Adipocyte (in vitro differentiated cells): ENCODE data around the gene ITGA11.
"Not testable (repeated sequence)": the region's sequence is repeated elsewhere in the genome, so short reads cannot be mapped to it uniquely, and the experiment has no call there.

Experiments used
- DNase-seq: peaks from one replicate; pipeline ENCODE4 v3.0.0-alpha.2; 2015; ENCODE audit warnings: low read depth
- H3K27me3 ChIP-seq: replicated peaks from 2 replicates; pipeline ENCODE4 v1.7.0; 2013; ENCODE audit warnings: mild to moderate bottlenecking, low read length, moderate library complexity; ENCODE audit not compliant: control insufficient read depth, insufficient read depth
- H3K36me3 ChIP-seq: 2 replicates; pipeline ENCODE4 v1.7.0; 2013; ENCODE audit warnings: low read length, mild to moderate bottlenecking, moderate library complexity; ENCODE audit not compliant: control insufficient read depth, insufficient read depth, severe bottlenecking
- H3K4me1 ChIP-seq: 2 replicates; pipeline ENCODE4 v1.7.0; 2013; ENCODE audit warnings: mild to moderate bottlenecking, low read length, moderate library complexity; ENCODE audit not compliant: control insufficient read depth, insufficient read depth
- H3K4me3 ChIP-seq: 2 replicates; pipeline ENCODE4 v1.7.0; 2013; ENCODE audit warnings: mild to moderate bottlenecking, low read length, moderate library complexity
- H3K9ac ChIP-seq: 2 replicates; pipeline ENCODE4 v1.7.0; 2013; ENCODE audit warnings: mild to moderate bottlenecking, low read length, moderate library complexity
- H3K9me3 ChIP-seq: 2 replicates; pipeline ENCODE4 v1.7.0; 2013; ENCODE audit warnings: mild to moderate bottlenecking, low read length, moderate library complexity; ENCODE audit not compliant: control insufficient read depth

The ITGA11 gene

GRCh38 chr15:68422403-68423145 is 9.4 kb downstream of the ITGA11 start:
- not testable (repeated sequence) for H3K9me3 ChIP-seq, H3K4me3 ChIP-seq, H3K36me3 ChIP-seq, H3K9ac ChIP-seq, H3K27me3 ChIP-seq, DNase-seq
- H3K4me1 ChIP-seq: peaks cover 39% of the 10 kb centered on the region

- H3K4me1 ChIP-seq: peaks cover 44% of the 10 kb centered on the region
Observed at GRCh38 chr15:68421798-68422402, 10.1 kb downstream of the ITGA11 start.

GRCh38 chr15:68421115-68421551 is 10.8 kb downstream of the ITGA11 start:
- H3K4me3 ChIP-seq: no peak overlapping the region
- H3K27me3 ChIP-seq: no peaks in the 10 kb centered on the region
- H3K9me3 ChIP-seq: no peaks in the 10 kb centered on the region
- H3K9ac ChIP-seq: no peak overlapping the region
- DNase-seq: no peak
- H3K4me1 ChIP-seq: peaks cover 44% of the 10 kb centered on the region
- H3K36me3 ChIP-seq: no peaks in the 10 kb centered on the region

More at GRCh38 chr15:68421798-68422402, 10.1 kb downstream of the ITGA11 start:
- Histone ChIP-seq H3K4me3 (no peak overlapping the region), H3K9me3 (no peaks in the 10 kb centered on the region), H3K36me3 (no peaks in the 10 kb centered on the region), H3K27me3 (no peaks in the 10 kb centered on the region), H3K9ac (no peak overlapping the region)
- DNase-seq: peak; percentile 69

- DNase-seq: no peak
- no peak overlapping the region for H3K9ac ChIP-seq
- no peaks in the 10 kb centered on the region for H3K9me3 ChIP-seq
- H3K27me3 ChIP-seq: no peaks in the 10 kb centered on the region
- H3K4me1 ChIP-seq: peaks cover 44% of the 10 kb centered on the region
- no peak overlapping the region for H3K4me3 ChIP-seq
- H3K36me3 ChIP-seq: no peaks in the 10 kb centered on the region
Observed at GRCh38 chr15:68420186-68420684, 11.7 kb downstream of the ITGA11 start.

GRCh38 chr15:68419301-68420175 is 12.4 kb downstream of the ITGA11 start:
- DNase-seq: no peak
- Histone ChIP-seq H3K27me3 (no peaks in the 10 kb centered on the region), H3K9ac (peak overlapping the region; percentile 47), H3K4me1 (peaks cover 44% of the 10 kb centered on the region), H3K36me3 (no peaks in the 10 kb centered on the region), H3K9me3 (no peaks in the 10 kb centered on the region), H3K4me3 (no peak overlapping the region)

- no peaks in the 10 kb centered on the region for H3K27me3 ChIP-seq
- peaks cover 49% of the 10 kb centered on the region for H3K4me1 ChIP-seq
- peak; percentile 57 for DNase-seq
- H3K9me3 ChIP-seq: no peaks in the 10 kb centered on the region
- H3K36me3 ChIP-seq: no peaks in the 10 kb centered on the region
- peak overlapping the region; percentile 47 for H3K9ac ChIP-seq
- peak overlapping the region; percentile 13 for H3K4me3 ChIP-seq
Observed at GRCh38 chr15:68418611-68419161, 13.3 kb downstream of the ITGA11 start.

- Histone ChIP-seq H3K4me1 (peaks cover 54% of the 10 kb centered on the region), H3K27me3 (no peaks in the 10 kb centered on the region), H3K4me3 (peak overlapping the region; percentile 19), H3K9me3 (no peaks in the 10 kb centered on the region), H3K9ac (no peak overlapping the region), H3K36me3 (no peaks in the 10 kb centered on the region)
- DNase-seq: no peak
Observed at GRCh38 chr15:68417897-68418296, 14.1 kb downstream of the ITGA11 start.

GRCh38 chr15:68417051-68417450 is 14.9 kb downstream of the ITGA11 start:
- Histone ChIP-seq H3K4me3 (no peak overlapping the region), H3K27me3 (no peaks in the 10 kb centered on the region), H3K36me3 (no peaks in the 10 kb centered on the region), H3K9me3 (no peaks in the 10 kb centered on the region), H3K9ac (no peak overlapping the region), H3K4me1 (peaks cover 52% of the 10 kb centered on the region)
- DNase-seq: no peak

- no peak for DNase-seq
- H3K4me1 ChIP-seq: peaks cover 44% of the 10 kb centered on the region
- no peak overlapping the region for H3K9ac ChIP-seq
- no peaks in the 10 kb centered on the region for H3K36me3 ChIP-seq
- no peaks in the 10 kb centered on the region for H3K9me3 ChIP-seq
- H3K27me3 ChIP-seq: no peaks in the 10 kb centered on the region
- H3K4me3 ChIP-seq: no peak overlapping the region
Observed at GRCh38 chr15:68416158-68416535, 15.8 kb downstream of the ITGA11 start.

GRCh38 chr15:68415501-68416157 is 16.3 kb downstream of the ITGA11 start:
- Histone ChIP-seq H3K9me3 (no peaks in the 10 kb centered on the region), H3K4me3 (no peak overlapping the region), H3K4me1 (peaks cover 44% of the 10 kb centered on the region), H3K36me3 (no peaks in the 10 kb centered on the region), H3K27me3 (no peaks in the 10 kb centered on the region), H3K9ac (no peak overlapping the region)
- no peak for DNase-seq
